ENCODE results near the gene TPMT.

TPMT gene

GRCh38 chr6:18087396-18088165, 67.3 kb downstream of the TPMT start:
- Histone ChIP-seq H3K4me3 (no peak overlapping the region), H3K27ac (no peak overlapping the region)
- no peak for TF ChIP-seq CTCF (IDR thresholded peaks at IDR 0.05)
- DNase-seq (ENCODE audit: low spot score), result no peak

DNA sequence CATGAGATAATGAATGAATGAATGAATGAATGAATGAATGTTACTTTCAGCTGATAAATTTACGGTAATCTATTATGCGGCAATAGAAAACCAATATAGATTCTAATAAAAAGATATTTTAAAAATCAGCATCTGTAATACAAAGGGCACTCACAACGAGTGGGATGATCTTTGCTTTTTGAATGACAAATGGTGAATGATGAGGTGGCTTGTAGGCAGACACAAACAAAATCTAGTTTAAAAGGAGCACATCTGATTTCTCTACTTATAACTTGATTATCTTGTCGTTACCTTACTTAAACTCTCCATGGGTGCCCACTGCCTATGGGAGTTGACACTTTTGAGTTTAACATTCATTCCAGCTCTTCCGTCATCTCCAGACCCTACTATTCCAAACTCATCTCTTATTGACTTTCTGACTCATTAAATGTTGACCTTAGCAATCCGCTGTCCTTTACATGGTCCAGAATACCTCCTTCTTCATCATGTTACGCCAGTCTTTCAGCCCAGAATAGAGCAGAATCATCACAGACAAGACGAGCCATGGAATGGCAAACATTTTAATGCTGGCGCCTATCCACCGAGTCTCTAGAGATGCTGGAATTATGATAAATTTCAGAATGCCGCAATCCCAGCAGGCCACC, 73.7 kb downstream of the TPMT start:
- TF ChIP-seq CTCF (IDR thresholded peaks at IDR 0.05), result no peak
- no peak overlapping the region for H3K27ac ChIP-seq
- H3K4me3 ChIP-seq, result no peak overlapping the region
- no peak for DNase-seq (ENCODE audit: low spot score)

DNA sequence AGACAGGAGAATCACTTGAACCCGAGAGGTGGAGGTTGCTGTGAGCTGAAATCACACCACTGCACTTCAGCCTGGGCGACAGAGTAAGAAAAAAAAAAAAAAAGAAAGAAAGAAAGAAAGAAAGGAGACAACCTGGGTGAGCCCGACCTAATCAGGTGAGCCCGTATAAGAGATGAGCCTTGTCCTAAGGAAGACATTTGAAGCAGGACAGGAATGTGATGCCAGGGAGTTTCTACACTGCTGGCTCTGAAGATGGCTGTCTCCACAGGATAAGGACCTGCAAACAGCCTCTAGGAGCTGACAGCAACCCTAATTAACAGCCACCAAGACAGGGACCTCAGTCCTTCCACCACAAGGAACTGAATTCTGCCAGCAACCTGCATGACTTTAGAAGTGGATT, 74.3 kb downstream of the TPMT start:
- no peak for DNase-seq (ENCODE audit: low spot score)
- H3K27ac ChIP-seq, result no peak overlapping the region
- H3K4me3 ChIP-seq, result no peak overlapping the region
- TF ChIP-seq CTCF (IDR thresholded peaks at IDR 0.05), result no peak

GRCh38 chr6:18078866-18079265, 76.0 kb downstream of the TPMT start:
- TF ChIP-seq CTCF (IDR thresholded peaks at IDR 0.05), result no peak
- DNase-seq (ENCODE audit: low spot score), result no peak
- Histone ChIP-seq H3K27ac (no peak overlapping the region), H3K4me3 (no peak overlapping the region)

All from coronary artery (tissue), 2 donors.